ENCODE measurements around the gene JMJD8.

Gene JMJD8

GRCh38 chr16:722835-723633, 38.9 kb upstream of the JMJD8 start:
- no peak for DNase-seq (ENCODE audit: low spot score)

- DNase-seq (ENCODE audit: low spot score) = no peak
Observed at GRCh38 chr16:721765-722540, 37.8 kb upstream of the JMJD8 start.

GRCh38 chr16:720990-721764, 37.0 kb upstream of the JMJD8 start, which contains the start of gene ANTKMT:
Gene ANTKMT, plus strand, starts transcription at chr16:721146. Its CDS starts 129 bp downstream, at chr16:721275.
- peak; percentile 87 for DNase-seq (ENCODE audit: low spot score)

GRCh38 chr16:720447-720989, 36.4 kb upstream of the JMJD8 start:
- DNase-seq (ENCODE audit: low spot score) = peak; percentile 92

GRCh38 chr16:719815-720446, 35.8 kb upstream of the JMJD8 start:
- peak; percentile 78 for DNase-seq (ENCODE audit: low spot score)

GRCh38 chr16:718922-719321, 34.8 kb upstream of the JMJD8 start:
- no peak for DNase-seq (ENCODE audit: low spot score)

- DNase-seq (ENCODE audit: low spot score) = no peak
Observed at GRCh38 chr16:718389-718788, 34.3 kb upstream of the JMJD8 start.

GRCh38 chr16:717450-718245, 33.5 kb upstream of the JMJD8 start:
- DNase-seq (ENCODE audit: low spot score) = no peak

- no peak for DNase-seq (ENCODE audit: low spot score)
Observed at GRCh38 chr16:716768-717325, 32.7 kb upstream of the JMJD8 start.

- DNase-seq (ENCODE audit: low spot score) = no peak
Observed at GRCh38 chr16:716200-716568, 32.0 kb upstream of the JMJD8 start.

- DNase-seq (ENCODE audit: low spot score) = no peak
Observed at GRCh38 chr16:715477-716199, 31.5 kb upstream of the JMJD8 start.

- peak; percentile 82 for DNase-seq (ENCODE audit: low spot score)
Observed at GRCh38 chr16:714558-715476, 30.7 kb upstream of the JMJD8 start, which contains the start of gene METRN. Gene METRN, plus strand, starts transcription at chr16:715118. Its CDS starts 172 bp downstream, at chr16:715290.

GRCh38 chr16:714079-714478, 29.9 kb upstream of the JMJD8 start:
- DNase-seq (ENCODE audit: low spot score) = no peak

GRCh38 chr16:712740-713250, 28.7 kb upstream of the JMJD8 start:
- peak; percentile 70 for DNase-seq (ENCODE audit: low spot score)

- peak; percentile 80 for DNase-seq (ENCODE audit: low spot score)
Observed at GRCh38 chr16:711548-712320, 27.6 kb upstream of the JMJD8 start.

- DNase-seq (ENCODE audit: low spot score) = no peak
Observed at GRCh38 chr16:711084-711483, 26.9 kb upstream of the JMJD8 start.

GRCh38 chr16:710500-711075, 26.5 kb upstream of the JMJD8 start:
- DNase-seq (ENCODE audit: low spot score) = no peak
